ENCODE measurements around the gene ANO1. TPM values are rescaled to one million over a fixed set of nuclear protein-coding genes. Genes with fewer than 3 reads are reported as not detected.

ANO1 gene
- total RNA-seq, 1 donor from 2014 or later, result 3.8 TPM

DNA sequence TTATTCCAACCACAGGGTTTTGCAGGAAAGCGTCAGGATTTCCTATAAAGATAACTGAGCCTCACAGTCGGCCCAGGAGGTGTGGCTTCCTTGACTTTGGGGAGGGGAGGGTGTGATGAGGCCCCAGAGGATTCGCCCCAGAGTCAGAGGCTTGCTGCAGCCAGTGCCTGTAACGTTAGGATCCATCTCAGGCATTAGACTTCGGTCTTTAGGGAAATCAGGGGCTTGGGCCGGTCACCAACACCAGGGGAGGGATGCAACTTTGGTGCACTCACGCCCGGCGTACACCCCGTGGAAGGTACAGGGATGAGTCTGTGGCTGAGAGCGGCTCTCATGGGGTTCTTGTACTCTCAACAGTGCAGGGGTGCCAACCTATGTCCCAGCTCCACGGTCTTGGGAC, 5.7 kb upstream of the ANO1 start:
- no peak overlapping the region for H3K4me3 Mint-ChIP-seq (ENCODE audit: unreplicated experiment)
- no peaks in the 10 kb centered on the region for H3K9me3 Mint-ChIP-seq (ENCODE audit: unreplicated experiment)
- DNase-seq (ENCODE audit: low spot score), result no peak
- H3K27ac Mint-ChIP-seq (ENCODE audit: unreplicated experiment), result no peak overlapping the region
- no peaks in the 10 kb centered on the region for H3K36me3 Mint-ChIP-seq (ENCODE audit: low read depth, unreplicated experiment)
- H3K4me1 Mint-ChIP-seq (ENCODE audit: unreplicated experiment), result peaks cover 27% of the 10 kb centered on the region
- TF ChIP-seq CTCF (IDR thresholded peaks at IDR 0.05; ENCODE audit: unreplicated experiment), result no peak
- H3K27me3 Mint-ChIP-seq (ENCODE audit: unreplicated experiment), result peaks cover 10% of the 10 kb centered on the region

- peaks cover 13% of the 10 kb centered on the region for H3K27me3 Mint-ChIP-seq (ENCODE audit: unreplicated experiment)
- no peaks in the 10 kb centered on the region for H3K9me3 Mint-ChIP-seq (ENCODE audit: unreplicated experiment)
- H3K4me3 Mint-ChIP-seq (ENCODE audit: unreplicated experiment), result no peak overlapping the region
- no peak for DNase-seq (ENCODE audit: low spot score)
- no peak overlapping the region for H3K27ac Mint-ChIP-seq (ENCODE audit: unreplicated experiment)
- peaks cover 26% of the 10 kb centered on the region for H3K4me1 Mint-ChIP-seq (ENCODE audit: unreplicated experiment)
- H3K36me3 Mint-ChIP-seq (ENCODE audit: low read depth, unreplicated experiment), result no peaks in the 10 kb centered on the region
- no peak for TF ChIP-seq CTCF (IDR thresholded peaks at IDR 0.05; ENCODE audit: unreplicated experiment)
These were observed 5.0 kb upstream of the ANO1 start for GRCh38 chr11:70072861-70073755.

GRCh38 chr11:70073871-70074371, 4.2 kb upstream of the ANO1 start:
- H3K4me1 Mint-ChIP-seq (ENCODE audit: unreplicated experiment), result peaks cover 22% of the 10 kb centered on the region
- no peak for DNase-seq (ENCODE audit: low spot score)
- no peaks in the 10 kb centered on the region for H3K9me3 Mint-ChIP-seq (ENCODE audit: unreplicated experiment)
- H3K4me3 Mint-ChIP-seq (ENCODE audit: unreplicated experiment), result no peak overlapping the region
- H3K36me3 Mint-ChIP-seq (ENCODE audit: low read depth, unreplicated experiment), result no peaks in the 10 kb centered on the region
- TF ChIP-seq CTCF (IDR thresholded peaks at IDR 0.05; ENCODE audit: unreplicated experiment), result no peak
- H3K27me3 Mint-ChIP-seq (ENCODE audit: unreplicated experiment), result peaks cover 13% of the 10 kb centered on the region
- H3K27ac Mint-ChIP-seq (ENCODE audit: unreplicated experiment), result no peak overlapping the region

DNA sequence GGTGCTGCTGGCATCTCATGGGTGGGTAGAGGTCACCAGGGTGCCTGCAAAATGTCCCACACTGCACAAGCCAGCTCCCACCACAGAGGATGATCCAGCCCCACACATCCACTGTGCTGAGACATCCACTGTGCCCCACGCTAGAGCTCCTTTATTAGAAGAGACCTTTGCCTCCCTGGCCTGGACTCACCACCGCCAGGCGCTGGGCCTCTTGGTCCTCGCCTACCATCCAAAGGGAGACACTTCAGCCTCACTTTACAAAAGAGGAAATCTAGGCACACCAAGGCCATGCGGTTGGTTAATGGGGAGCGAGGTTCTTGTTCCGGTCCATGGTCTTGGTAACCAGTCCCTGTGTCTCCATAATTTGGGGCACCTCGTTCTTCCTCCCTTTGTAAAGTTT, 3.4 kb upstream of the ANO1 start:
- Mint-ChIP-seq H3K4me1 (ENCODE audit: unreplicated experiment) (peaks cover 22% of the 10 kb centered on the region), H3K27ac (ENCODE audit: unreplicated experiment) (no peak overlapping the region), H3K9me3 (ENCODE audit: unreplicated experiment) (no peaks in the 10 kb centered on the region), H3K27me3 (ENCODE audit: unreplicated experiment) (peaks cover 13% of the 10 kb centered on the region), H3K4me3 (ENCODE audit: unreplicated experiment) (no peak overlapping the region), H3K36me3 (ENCODE audit: low read depth, unreplicated experiment) (no peaks in the 10 kb centered on the region)
- DNase-seq (ENCODE audit: low spot score), result no peak
- no peak for TF ChIP-seq CTCF (IDR thresholded peaks at IDR 0.05; ENCODE audit: unreplicated experiment)

DNA sequence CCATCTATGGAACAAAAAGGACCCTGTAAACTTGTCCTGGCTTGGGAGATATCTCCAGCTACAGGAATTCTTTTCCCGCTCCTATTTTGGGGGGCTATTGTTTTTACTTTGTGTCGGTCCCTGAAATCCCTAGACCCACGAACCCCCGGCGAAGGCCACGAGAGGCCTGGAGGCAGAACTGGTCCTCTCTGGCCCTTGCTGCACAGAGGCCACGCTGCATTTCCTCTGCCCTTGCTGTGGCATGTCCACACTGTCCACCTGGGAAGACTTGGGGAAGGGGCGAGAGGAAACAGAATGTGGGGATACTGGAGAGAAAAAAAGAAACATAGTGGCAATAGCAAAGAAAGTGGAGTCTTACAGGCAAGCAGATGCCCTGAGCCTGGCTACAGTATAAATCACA, 2.3 kb upstream of the ANO1 start:
- Mint-ChIP-seq H3K9me3 (ENCODE audit: unreplicated experiment) (no peaks in the 10 kb centered on the region), H3K27me3 (ENCODE audit: unreplicated experiment) (peaks cover 20% of the 10 kb centered on the region), H3K36me3 (ENCODE audit: low read depth, unreplicated experiment) (no peaks in the 10 kb centered on the region), H3K4me1 (ENCODE audit: unreplicated experiment) (peaks cover 22% of the 10 kb centered on the region), H3K4me3 (ENCODE audit: unreplicated experiment) (no peak overlapping the region), H3K27ac (ENCODE audit: unreplicated experiment) (no peak overlapping the region)
- DNase-seq (ENCODE audit: low spot score), result no peak
- TF ChIP-seq CTCF (IDR thresholded peaks at IDR 0.05; ENCODE audit: unreplicated experiment), result no peak

Data from endothelial cell (in vitro differentiated cells).